DLD1 (cell line): ENCODE data around the gene ZNF22.

Experiments used
- in situ Hi-C: cut with HindIII; loops from 2 replicates; pipeline ENCODE4 v1.10.0; 2017; ENCODE audit warnings: low sequenced_read_pairs

Gene ZNF22

DNA sequence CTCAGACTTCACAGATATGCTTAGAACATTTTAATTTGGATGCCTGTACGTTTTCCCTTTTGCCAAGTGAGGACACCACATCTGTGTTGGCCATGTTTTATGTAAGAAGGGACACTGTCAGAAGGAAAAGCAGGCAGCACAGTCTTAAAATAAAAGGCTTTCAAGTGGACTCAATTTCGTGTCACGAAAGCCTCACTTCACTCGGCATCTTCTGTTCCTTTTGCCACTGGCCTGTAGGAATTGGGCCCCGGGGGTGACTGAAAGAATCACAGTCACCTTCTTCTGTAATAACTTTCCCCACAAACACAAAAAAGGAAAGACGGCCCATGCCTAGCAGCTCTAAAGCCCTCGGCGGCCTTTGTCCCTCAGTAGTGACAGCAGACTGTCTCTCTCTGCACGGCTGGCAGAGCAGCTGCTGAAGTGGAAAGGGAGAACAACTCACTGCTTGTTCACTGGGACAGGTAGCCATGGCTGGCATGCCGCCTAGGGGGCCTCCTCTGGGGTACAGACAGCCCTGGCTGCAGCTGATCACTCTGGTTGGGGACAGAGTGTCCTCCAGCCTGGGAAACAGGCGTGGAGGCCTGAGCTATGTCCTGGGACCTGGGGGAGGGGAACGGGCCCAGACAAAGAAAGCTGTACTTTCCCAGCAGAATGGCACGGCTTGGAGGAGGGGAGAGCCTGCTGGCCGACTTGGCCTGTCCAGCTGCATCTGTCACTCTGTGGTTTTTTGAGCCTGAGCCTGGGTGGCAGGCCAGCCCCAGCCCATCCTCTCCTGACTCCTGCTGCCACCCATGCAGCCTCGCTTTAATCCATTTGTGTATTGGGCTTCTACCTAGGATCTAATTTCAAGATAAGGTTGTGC, 36.7 kb upstream of the ZNF22 start:
- in situ Hi-C loops = no loop called here

DNA sequence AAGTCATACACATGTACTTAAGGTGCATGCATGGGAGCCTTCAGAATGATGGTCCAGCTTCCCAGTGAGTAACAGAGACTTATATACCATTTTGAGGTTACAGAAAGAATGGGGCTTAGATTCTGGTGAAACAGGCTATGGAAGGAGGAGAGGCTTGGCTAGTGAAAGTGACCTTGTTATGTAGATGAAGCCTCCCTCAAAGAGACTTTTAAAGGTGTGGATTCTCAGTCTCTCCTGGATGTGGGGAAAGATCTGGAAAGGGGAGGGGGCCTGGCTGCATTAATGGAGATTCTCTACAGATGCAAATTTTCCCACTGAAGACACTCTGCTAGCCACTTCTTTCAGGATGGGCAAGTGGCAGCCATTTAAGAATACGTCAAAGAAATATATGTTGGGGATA, 35.6 kb upstream of the ZNF22 start:
- in situ Hi-C loops = no loop called here

DNA sequence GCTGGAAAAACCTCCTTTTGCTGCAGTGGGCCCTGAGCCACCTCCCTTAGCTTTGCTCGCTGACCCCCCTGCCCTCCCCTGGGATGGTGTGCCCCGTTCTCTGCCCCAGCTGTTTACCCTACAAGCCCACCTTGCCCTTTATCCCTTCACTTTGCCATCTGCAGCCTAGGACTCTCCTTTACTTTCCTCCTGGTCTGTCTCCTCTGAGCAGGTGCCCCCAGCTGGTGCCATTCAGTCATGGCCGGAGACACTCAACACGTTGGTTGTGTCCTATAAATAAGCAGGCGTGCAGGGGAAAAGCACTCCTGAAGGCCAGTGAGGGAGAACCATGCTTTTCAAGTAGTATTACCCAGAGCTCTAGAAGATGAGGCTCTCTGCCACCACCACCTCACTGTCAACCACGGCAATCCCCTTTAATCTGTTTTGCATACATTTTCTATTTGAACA, 35.0 kb upstream of the ZNF22 start:
- in situ Hi-C loops = no loop called here

DNA sequence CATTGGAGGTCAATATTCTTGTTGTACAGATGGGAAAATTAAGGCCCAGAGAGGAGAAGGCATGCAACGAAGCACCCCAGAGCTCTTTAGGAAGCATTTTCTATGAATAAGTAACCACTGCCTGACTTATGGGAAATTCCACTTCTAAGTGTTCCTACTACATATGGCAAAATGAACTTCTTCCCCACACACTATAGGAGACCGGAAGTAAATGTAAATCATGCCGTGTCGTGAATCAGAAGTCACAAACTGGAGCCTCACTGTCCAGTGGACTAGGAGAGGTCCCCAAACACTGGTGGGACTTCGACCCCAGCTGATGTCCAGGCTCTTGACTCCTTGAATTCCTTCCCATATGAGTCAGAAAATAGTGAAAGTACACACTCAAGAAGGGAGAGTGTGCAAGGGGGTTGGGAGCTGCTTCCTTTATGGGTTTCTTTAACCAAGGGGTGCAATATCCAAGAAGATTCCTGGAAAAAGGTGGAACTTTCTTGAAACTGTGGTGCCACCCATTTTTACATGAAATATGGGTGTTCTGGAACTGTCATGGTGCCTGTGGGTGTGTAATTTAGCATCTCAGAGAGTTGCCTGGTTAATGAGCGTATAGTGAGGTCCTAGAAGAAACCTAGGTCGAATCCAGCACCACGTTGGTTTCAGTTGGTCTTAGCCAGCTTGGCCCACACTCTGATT, 34.5 kb upstream of the ZNF22 start:
- in situ Hi-C loops = no loop called here

DNA sequence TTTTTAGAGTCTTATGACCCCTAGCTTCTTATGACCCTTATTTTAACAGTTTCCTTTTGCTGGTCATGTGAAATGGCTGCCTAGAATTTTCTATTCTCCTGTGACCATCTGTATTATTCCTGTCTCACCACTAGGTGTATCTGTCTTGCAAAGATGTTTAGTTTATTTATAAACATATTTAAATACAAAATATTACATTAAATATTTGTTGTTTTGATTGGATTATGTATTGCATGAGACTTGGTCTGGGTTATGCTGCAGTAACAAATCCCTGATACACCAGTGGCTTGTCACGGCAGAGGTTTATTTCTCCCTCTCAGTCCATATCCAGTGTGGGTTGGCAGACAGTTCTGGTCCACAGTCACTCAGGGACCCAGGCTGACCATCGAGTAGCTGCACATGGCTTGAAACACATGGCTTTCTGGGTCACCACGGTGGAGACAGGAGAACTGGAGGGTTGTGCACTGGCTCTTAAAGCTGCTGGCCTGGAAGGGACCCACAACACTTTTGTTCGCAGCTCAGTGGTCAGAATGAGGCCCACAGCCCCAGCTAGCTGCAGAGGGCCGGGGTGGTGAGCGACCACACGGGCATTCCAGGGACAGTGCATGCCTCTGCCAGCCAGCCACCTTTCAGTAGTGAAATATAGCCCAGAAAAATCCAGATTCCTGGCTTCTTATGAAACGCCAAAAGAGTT, 33.8 kb upstream of the ZNF22 start:
- in situ Hi-C loops = no loop called here

DNA sequence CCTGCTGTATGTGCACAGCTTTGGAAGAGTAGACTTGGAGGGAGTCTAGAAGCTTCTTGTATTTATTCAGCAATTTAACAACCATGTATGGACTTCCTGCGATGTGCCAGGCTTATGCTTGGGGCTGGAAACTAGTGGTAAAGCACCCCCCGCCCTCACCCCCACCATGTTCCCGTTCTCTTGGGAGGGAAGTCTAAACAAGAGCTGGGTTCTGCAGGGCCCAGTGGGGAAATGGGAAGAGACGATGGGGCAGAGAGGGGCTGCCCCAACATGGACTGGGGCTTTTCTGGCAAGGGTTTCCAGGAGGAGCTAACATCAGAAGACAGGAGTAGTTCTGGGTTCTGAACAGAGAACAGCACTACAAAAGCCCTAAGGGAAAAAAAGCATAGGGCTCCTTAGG, 33.1 kb upstream of the ZNF22 start:
- in situ Hi-C loops = no loop called here

DNA sequence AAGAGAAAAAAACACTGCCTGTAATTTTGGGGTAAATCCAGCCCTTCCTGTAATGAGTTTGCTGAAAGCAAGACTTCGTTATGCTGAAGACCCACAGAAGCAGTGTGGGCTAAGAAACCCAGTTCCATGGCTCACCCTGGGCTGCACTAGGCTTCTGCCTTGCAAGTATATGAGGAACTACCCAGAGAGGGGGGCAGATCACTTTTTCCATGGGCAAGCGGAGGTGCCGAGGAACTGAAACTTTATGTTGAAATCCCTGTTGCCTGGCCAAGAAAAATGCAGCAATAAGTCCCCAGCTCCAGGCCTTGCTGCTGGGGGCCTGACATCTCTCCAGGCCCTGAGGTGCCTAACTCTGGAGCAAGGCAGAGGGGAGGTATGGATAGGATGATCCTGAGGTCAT, 32.6 kb upstream of the ZNF22 start:
- in situ Hi-C loops = no loop called here

DNA sequence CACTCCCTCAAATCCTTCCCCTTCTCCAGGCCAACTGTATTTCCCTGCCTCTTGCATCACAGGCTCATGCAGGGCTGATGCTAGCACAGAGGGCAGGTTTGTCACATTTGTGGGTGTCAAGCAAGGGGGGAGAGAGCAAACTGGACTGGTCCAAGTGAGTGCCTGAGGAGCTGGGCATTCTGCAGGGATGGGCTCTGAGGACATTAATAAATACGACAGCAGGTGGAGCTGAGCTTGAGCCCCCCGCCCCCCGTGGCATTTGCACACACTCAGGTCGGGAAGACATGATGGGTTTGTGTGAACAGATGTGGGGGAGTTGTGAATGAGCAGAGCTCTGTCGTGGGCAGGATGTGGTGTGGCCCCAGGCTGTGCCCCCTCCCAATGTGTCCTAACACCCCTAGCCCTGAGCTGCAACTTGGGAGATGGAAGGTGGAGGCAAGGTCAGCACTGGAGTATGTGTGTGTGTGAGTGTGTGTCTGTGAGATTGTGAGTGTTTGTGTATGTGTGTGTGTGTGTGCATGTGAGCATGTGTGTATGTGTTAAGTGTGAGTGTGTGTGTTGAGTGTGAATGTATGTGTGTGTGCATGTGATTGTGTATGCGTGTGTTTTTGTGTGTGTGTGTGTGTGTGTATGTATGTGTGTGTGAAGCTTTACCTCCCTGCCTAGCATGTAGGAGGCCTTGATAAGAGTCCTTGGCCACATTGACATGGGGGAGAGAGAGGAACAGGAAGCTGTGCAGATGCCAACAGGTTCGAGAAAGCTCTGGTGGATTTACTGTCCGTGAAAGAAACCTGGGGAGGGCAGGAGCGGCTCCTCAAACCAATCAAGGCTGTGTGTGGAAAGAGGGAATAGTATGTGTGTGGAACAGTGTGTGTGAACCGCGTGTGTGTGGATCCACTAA, 32.0 kb upstream of the ZNF22 start:
- in situ Hi-C loops = no loop called here

DNA sequence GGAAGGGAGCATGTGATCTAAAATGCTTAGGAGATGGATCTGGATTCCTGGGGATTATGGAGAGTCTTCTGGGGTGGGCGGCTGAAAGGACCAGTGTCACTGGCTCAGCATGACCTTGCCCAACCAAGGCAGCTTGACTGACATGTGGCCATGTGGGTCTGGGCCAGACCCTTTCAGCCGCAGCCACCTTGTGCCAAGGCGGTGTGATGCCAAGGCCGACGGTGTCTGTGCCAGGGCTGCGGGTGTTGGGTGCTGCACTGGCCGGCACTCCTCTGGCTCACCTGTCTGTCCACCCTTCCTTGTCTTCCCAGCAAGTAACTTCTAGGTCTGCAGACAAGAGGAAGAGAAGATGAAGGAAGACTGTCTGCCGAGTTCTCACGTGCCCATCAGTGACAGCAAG, 30.9 kb upstream of the ZNF22 start:
- in situ Hi-C loops = no loop called here

DNA sequence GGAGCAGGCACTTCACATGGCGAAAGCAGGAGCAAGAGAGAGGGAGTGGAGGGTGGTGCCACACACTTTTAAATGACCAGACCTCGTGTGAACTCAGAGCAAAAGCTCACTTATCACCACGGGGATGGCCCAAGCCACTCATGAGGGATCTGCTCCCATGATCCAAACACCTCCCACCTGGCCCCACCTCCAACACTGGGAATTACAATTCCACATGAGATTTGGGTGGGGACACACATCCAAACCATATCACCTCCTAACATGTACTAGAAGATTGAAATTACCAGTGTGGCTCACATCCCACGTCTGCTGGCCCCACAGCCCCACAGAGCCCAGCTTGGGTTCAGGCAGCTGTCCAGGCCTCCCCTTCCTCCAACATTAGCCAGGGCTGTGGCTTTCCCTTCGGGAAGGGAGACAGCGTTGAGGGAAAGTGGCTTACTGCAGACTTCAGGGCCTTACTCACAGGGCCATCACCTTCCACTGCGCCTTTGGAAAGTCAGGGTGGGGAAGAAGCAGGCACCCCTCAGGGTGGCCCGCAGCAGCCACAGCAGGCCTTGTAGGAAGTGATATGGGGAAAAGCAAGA, 29.8 kb upstream of the ZNF22 start:
- in situ Hi-C loops = no loop called here

DNA sequence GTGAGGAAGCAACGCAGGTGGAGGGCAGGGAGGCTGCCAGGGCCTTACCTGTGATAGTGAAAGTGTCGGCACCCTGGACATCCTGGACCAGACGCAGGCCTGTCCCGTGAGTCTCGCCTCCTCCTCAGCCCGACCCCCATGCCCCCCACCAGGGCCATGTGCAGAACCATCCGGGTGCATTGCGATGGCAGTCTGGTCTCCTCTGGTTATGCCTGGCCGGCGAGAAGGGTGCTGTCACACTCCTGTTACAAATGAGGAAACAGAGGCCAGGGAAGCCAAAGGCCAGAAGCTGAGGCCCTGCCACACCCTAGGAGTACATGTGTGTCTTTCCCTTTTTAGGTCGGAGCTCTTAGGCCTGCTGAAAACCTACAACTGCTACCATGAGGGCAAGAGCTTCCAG, 29.3 kb upstream of the ZNF22 start:
- in situ Hi-C loops = no loop called here

DNA sequence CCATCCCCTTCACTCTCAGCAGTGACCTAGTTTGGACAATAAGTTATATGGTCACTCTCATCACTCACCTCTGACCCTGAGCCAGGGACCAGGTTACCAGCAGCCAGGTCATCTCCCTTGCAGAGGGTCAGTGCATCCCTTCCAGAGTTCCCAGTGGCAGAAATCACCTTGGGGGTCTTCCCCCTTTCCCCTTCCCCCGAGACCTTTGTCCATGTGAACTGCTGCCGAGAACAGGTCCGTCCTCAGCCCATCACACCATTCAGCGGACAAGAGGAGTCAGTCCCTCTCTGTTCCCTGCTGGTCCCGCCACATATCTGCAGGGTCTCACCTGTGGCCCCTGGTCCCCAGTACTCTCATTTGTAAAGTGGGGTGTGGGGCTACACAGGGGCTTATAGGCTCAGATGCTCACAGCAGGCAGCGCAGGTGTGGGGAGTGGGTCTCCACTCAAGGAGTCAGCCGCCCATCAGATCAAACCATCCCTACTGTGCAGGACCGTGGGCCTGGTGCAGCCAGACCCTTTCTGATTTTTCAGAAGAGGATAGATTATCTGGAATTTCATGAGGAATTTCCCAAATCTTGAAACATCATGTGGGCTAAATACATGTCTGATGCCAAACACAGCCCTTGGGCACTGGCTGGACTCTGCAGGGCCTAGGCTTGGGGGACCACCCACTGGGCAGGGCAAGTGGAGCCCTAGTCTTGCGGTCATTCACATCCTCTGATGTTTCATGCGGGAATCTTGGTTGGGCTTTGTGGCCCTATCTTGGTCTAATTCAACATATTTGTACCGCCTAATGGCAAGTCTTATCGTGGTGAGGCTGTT, 28.6 kb upstream of the ZNF22 start:
- in situ Hi-C loops = no loop called here

DNA sequence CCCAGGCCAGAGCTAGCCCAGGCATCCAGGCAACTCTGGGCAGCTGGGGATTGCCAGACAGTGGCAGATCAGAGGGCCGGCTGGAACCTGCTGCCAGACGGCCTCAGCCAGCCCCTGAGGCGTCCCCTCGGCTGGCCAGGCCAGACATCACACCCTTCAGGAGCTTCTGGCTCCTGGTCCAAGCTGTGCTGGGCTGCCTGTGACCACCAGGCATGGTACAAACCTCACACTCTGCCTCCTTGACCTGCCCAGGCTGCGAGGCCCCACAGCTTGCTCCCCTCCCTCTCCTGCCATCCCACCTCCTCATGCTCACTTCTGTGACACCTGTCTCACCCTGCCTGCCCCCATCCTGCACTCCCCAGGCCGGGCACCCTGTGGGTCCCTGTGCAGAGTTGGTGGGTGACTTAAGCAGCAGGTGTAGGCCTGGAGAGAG, 27.8 kb upstream of the ZNF22 start:
- in situ Hi-C loops = no loop called here

DNA sequence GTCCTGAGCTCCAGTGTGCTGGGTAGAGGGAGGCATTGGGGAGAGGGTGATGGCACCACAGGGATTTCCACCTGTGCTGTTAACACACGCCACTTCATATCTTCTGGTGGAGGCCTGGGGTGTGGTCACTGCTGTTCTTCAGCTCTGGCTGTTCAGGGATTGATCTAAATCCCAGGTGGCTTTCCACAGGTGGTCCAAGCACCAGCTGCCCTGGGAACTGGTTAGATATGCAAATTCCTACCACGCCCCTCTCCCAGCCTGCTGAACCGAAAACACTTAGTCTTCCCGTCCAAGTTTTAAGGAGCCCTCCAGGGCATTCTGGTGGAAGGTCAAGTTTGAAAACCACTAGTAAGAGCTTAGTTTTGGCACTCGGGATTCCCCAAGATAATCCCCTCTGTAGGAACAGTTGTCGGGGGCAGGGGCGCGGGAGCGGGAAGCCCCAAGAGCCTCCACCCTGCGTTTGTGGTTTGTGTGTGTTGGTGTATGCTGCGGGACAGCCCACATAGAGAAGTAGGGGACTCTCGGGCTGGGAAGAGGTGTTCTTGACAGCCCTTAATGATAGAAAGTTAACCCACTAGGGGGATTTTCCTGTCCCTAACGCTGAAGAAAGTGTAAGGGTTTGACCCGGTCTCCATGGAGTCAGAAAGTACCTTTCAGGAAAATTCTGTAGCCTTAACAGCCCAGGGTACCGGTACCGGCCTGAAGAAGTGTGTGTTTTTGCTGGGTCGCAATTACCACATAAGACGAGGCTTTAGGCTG, 27.2 kb upstream of the ZNF22 start:
- in situ Hi-C loops = no loop called here

DNA sequence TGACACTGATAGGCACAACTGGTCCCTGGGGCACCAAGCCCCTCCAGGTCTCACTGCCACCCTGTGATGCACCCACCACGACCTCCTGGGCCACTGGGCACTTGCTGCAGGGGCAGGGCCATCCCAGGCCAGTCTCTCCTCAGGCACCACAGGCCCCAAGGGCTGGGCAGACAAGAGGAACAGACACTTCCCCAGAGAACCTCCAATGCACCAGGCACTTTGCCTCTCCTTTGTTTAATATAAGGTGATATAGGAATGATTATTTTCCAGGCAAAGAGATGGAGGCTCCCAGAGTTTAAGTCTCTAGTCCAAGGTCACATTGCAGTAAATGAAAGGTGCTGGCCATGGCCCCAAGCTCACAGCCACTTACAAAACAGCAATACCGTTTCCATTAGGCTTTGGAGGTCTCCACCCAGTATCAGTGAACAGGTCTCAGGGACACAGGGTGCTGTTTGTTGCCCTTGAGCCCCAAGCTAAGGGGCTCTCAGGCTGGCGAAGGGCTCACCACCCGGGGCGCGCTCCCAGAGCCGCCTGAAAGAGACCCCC, 26.6 kb upstream of the ZNF22 start:
- in situ Hi-C loops = no loop called here

DNA sequence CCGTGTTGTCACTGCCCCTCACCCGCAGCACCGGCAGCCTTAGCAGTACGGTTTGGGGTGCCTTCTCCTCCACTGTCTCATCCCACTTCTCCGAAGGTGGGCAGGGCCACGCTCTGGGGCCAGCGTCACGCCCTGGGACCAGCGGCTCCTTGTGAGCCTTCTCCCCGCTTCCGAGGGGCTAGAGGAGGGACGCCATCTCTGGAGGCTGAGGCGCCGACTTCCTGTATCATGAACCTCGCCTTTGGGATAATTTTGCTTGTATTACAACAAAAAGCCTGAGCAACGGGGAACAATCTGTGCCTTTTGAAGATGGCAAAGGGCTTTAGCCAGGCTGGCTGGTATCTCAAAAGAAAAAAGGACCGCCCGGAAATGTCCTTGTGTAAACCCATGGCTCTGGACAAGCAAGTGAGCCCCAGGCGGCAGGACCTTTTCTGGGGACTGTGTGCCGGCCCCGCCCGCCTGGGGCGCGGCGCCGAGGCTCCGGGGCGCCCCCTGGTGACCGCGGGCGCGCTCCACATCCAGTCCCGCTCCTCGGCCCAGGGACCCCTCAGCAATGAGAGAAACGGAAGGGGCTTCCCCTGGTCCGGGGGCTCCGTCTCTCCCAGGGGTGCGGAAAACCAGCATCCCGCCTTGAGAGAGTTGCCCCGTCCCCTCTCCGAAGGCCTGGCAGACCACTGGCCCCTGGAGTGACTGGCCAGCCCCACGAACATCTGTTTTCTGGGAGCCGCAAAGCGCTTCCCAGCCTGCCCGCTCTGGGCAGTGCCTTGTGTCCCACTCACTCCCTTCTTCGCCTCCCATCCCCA, 25.9 kb upstream of the ZNF22 start:
- in situ Hi-C loops = no loop called here

DNA sequence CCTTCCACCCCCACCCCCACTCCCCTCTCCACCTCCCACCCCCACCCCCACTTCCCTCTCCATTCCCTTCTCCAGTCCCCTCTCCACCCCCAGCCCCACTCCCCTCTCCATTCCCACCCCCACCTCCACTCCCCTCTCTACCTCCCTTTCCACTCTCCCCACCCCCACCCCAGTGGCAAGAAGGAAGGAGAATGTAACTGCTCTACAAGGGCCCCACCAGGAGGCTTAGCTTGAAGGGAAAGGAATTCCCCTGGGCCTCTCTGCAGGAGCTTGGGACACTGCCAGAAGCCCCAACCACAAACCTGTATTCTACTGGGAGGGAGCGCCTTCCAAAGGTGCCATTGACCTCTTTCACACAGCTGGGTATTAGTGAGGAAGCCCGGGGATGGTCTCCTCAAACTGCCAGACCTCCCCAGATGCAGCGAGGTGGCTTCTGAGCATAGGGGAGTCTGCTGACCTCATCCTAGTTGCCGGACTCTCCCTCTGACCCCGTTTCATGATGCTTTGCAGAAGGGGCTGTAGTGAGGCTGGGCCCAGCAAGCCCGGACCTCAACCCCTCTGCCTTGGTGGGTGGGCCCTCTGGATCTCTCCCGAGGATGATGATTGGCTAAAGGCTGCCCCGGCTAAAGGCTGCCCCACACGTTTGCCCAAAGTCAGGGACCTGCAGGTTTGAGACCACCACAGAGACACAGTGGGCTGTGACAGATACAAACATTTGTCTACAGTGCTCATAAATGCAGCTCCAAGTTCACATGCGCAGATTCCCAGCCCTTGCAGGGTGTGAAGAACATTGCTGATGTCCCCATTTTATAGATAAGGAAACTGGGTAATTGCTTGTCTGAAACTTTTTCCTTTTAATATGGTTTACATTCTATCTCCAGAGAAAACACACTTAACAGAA, 25.0 kb upstream of the ZNF22 start:
- in situ Hi-C loops = no loop called here
